Stimulated activated CD8-positive, alpha-beta memory T cell treated with anti-CD3 and anti-CD28 coated beads, Interleukin-7, amount 100 ng/mL, for 48 hours (primary cell): ENCODE results near the gene TRIM48.
"Not testable (repeated sequence)": the region's sequence is repeated elsewhere in the genome, so short reads cannot be mapped to it uniquely, and the experiment has no call there.

Experiments
- DNase-seq, 2 donors: peaks; one replicate each; pipeline ENCODE4 v3.0.0-alpha.2; 2020; ENCODE audit warnings: low read depth in 1 of 2; ENCODE audit errors: extremely low read depth in 1 of 2

Gene TRIM48

GRCh38 chr11:55261855-55262254, at the start of gene TRIM48:
TSS of gene TRIM48 (plus strand) at chr11:55262155. CDS start at chr11:55262268, 113 bp downstream.
- DNase-seq = not testable (repeated sequence)

GRCh38 chr11:55238316-55238715, 23.6 kb upstream of the TRIM48 start:
- DNase-seq = not testable (repeated sequence)

GRCh38 chr11:55263081-55263480, 1.1 kb downstream of the TRIM48 start:
- no peak for DNase-seq
